Upper lobe of left lung (tissue), 6 donors: ENCODE measurements around the gene FUT6. TPM values are rescaled to one million over a fixed set of nuclear protein-coding genes. Genes with fewer than 3 reads are reported as not detected.
"Not testable (repeated sequence)": the region's sequence is repeated elsewhere in the genome, so short reads cannot be mapped to it uniquely, and the experiment has no call there.

Experiments used
- ATAC-seq, 2 donors: fragments of 200-7000 bp; cut with Tn5 transposase; one replicate each; pipeline ENCODE4 v1.9.1; 2022; ENCODE audit warnings: mild to moderate bottlenecking in 2 of 2, moderate library complexity in 2 of 2; ENCODE audit not compliant: low FRiP score in 2 of 2
- DNase-seq, 2 donors: peaks; one replicate each; pipeline ENCODE4 v3.0.0-alpha.2; 2019 to 2020
- H3K27ac ChIP-seq, 4 donors: fragments of 200-600 bp; sonication (generic); one replicate each; pipeline ENCODE4 v1.5.1; 2016 to 2019
- H3K27me3 ChIP-seq, 4 donors: fragments of 200-600 bp; sonication (generic); one replicate each; pipeline ENCODE4 v1.5.1; 2017 to 2019
- H3K36me3 ChIP-seq, 4 donors: fragments of 200-600 bp; sonication (generic); one replicate each; pipeline ENCODE4 v1.5.1; 2016 to 2019
- H3K4me1 ChIP-seq, 4 donors: fragments of 200-600 bp; sonication (generic); one replicate each; pipeline ENCODE4 v1.5.1; 2018 to 2019
- H3K4me3 ChIP-seq, 4 donors: fragments of 200-600 bp; sonication (generic); one replicate each; pipeline ENCODE4 v1.5.1; 2017 to 2019; ENCODE audit warnings: mild to moderate bottlenecking in 2 of 4, moderate library complexity in 1 of 4
- H3K9me3 ChIP-seq, 4 donors: fragments of 200-600 bp; sonication (generic); one replicate each; pipeline ENCODE4 v1.5.1; 2018 to 2019
- CTCF ChIP-seq, 6 experiments: fragments of 450-650 bp in 4 of 6; fragments of 200-600 bp in 2 of 6; sonication (generic) in 2 of 6; IDR thresholded peaks; one replicate each; pipeline ENCODE4 v1.5.1; 2016 to 2019; ENCODE audit warnings: antibody characterized with exemption in 6 of 6
- EP300 ChIP-seq, 4 donors: sonication (generic); formaldehyde crosslinking; IDR thresholded peaks; one replicate each; pipeline ENCODE4 v1.5.1; 2017; ENCODE audit warnings: antibody characterized with exemption in 4 of 4, control low read depth in 2 of 4
- POLR2A ChIP-seq, 4 donors: fragments of 450-650 bp; IDR thresholded peaks; one replicate each; pipeline ENCODE4 v1.5.1; 2016 to 2017; ENCODE audit warnings: antibody characterized with exemption in 4 of 4, mild to moderate bottlenecking in 2 of 4
- POLR2AphosphoS5 ChIP-seq, 2 donors: sonication (generic); formaldehyde crosslinking; IDR thresholded peaks; one replicate each; pipeline ENCODE4 v1.5.1; 2017; ENCODE audit warnings: antibody characterized with exemption in 2 of 2
- WGBS, 2 donors: methylation state at CpG; one replicate each; pipeline ENCODE4 v1.1.5; 2017 to 2018; 5-methylcytosine and 5-hydroxymethylcytosine counted together
- total RNA-seq, 6 donors: library from RNA; depleted of rRNA in 4 of 6; stranded (reverse); fragments of >200 nt in 4 of 6; gene quantifications; one replicate each; pipeline versions ENCODE4 v1.1.0 to v1.2.1, GENCODE V29; 2016 to 2021
- donor health status: DM: no; HTN: no; CAD: no; lungs with moderate emphysema.
- donor health status: DM: no; HTN: yes; CAD: no; lungs with severe emphysema.

FUT6 gene
- total RNA-seq, 6 donors from 2014 or later: 0.30 to 3.6 (median 0.82) TPM

- Histone ChIP-seq H3K9me3 (no peaks in the 10 kb centered on the region), H3K36me3 (peaks cover 40 to 73% (median 61%) of the 10 kb centered on the region in 4 donors), H3K4me1 (peaks cover 6 to 7% (median 7%) of the 10 kb centered on the region in 4 donors), H3K27me3 (no peaks in the 10 kb centered on the region), H3K27ac (no peak overlapping the region), H3K4me3 (no peak overlapping the region)
- ATAC-seq: no peak
- WGBS, 2 donors: 91 to 96% methylated on average over 20 to 32 of the region's 37 CpGs
- DNase-seq: peak in 1 of 2 donors; percentile 85
- TF ChIP-seq CTCF (IDR thresholded peaks at IDR 0.05): no peak
- no peak for TF ChIP-seq EP300 (IDR thresholded peaks at IDR 0.05)
- TF ChIP-seq POLR2A (IDR thresholded peaks at IDR 0.05): no peak
- TF ChIP-seq POLR2AphosphoS5 (IDR thresholded peaks at IDR 0.05): no peak
Measured at GRCh38 chr19:5785423-5785822, 54.1 kb downstream of the FUT6 start.

DNA sequence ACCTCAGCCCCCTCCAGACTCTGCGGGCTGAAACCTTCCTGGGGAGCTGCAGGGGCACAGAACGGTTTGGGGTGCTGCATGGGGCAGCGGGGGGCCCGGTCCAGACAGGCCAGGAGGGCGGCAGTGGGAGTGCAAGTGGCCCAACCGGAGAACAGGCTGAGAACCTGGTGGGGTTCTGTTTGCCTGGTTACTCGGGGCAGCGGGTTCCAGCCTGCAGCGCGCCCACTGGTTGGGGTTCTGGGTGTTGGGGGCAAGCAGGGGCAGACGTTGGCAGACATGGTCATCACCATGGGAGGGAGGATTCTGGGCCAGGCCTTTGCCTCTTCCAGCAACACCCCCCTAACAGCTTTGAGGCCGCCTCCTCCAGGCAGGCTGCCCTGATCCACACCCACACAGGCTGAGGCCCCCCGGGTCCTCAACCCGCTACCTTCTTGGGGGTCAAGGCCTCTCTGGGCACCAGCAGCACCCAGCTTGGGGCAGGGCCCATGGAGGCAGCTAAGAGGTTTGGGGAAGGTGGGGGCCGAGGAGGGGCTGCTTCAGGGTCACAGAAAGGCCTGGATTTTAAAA is 54.8 kb downstream of the FUT6 start, which contains the start of gene PRR22:
Gene PRR22, minus strand, starts transcription at position 166 of the 567 bp plus-strand sequence. Its CDS starts 86 bp downstream, at position 80.
- no peaks in the 10 kb centered on the region for H3K27me3 ChIP-seq
- H3K4me1 ChIP-seq: no peaks in the 10 kb centered on the region
- H3K27ac ChIP-seq: no peak within 1 kb of the TSS
- DNase-seq (no peak), ATAC-seq (no peak)
- no peaks in the 10 kb centered on the region for H3K9me3 ChIP-seq
- no peak within 1 kb of the TSS for H3K4me3 ChIP-seq
- WGBS, 2 donors: 89 to 90% methylated on average over 3 to 14 of the region's 15 CpGs
- H3K36me3 ChIP-seq: peaks cover 38 to 68% (median 57%) of the 10 kb centered on the region in 4 donors
- no peak for TF ChIP-seq POLR2AphosphoS5 (IDR thresholded peaks at IDR 0.05)
- TF ChIP-seq EP300 (IDR thresholded peaks at IDR 0.05): no peak
- TF ChIP-seq POLR2A (IDR thresholded peaks at IDR 0.05): no peak
- no peak for TF ChIP-seq CTCF (IDR thresholded peaks at IDR 0.05)

DNA sequence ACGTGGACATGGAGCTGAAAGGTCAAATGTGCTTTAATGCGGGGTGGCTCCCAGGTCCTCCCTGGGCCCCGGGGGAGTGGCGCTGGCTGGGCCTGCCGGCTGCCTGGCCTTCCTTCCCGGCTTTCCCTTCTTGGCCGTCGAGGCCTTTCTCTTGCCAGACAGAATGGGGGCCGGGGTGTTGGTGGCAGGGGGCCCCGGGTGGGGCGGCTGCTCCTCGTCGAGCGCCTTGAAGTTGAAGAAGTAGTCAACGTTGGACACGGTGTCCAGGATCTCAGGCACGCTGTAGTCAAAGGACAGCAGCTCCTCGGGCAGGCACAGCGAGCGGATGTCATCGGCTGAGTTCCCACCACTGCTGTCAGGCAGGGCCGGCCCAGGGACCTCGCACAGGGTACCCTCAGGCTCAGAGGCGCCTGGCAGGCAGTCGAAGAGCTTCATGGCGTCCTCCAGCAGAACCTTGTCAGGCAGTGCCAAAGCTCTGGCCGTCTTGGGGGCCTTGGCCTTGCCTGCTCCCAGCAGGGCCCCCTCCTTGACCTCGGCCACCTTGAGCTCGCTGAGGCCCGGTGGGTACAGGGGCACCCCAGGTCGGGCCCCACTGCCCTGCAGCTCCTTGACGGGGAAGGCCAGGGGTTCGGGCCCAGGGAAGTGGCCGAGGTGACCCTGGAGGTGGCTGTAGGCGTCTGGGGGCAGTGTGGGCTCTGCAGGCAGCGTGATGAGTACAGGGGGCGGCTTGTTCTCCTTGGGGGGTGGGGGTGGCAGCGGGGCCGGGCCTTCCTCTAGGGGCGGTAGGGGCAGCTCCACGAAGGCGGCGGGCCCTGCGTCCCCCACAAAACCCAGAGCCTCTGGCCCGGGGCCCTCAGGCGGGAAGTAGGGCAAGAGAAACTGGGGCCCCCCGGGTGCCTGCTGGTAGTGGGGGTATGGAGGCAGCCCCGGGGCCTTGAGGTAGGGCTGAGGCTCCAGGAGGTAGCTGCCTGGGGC is 56.3 kb downstream of the FUT6 start:
- WGBS, 2 donors: 85 to 90% methylated on average over 4 to 45 of the region's 48 CpGs
- no peak for TF ChIP-seq CTCF (IDR thresholded peaks at IDR 0.05)
- TF ChIP-seq POLR2A (IDR thresholded peaks at IDR 0.05): no peak
- no peak for TF ChIP-seq EP300 (IDR thresholded peaks at IDR 0.05)
- no peak for TF ChIP-seq POLR2AphosphoS5 (IDR thresholded peaks at IDR 0.05)
- no peak for ATAC-seq
- Histone ChIP-seq H3K27me3 (no peaks in the 10 kb centered on the region), H3K4me3 (no peak overlapping the region), H3K36me3 (peaks cover 29 to 54% (median 43%) of the 10 kb centered on the region in 4 donors), H3K27ac (no peak overlapping the region), H3K9me3 (no peaks in the 10 kb centered on the region), H3K4me1 (no peaks in the 10 kb centered on the region)
- peak in 1 of 2 donors; percentile 82 for DNase-seq

- peaks cover 26 to 45% (median 34%) of the 10 kb centered on the region in 4 donors for H3K36me3 ChIP-seq
- DNase-seq (no peak), ATAC-seq (no peak)
- H3K4me3 ChIP-seq: no peak overlapping the region
- H3K27me3 ChIP-seq: no peaks in the 10 kb centered on the region
- H3K27ac ChIP-seq: no peak overlapping the region
- WGBS, 2 donors: 87 to 100% methylated on average over 1 to 5 of the region's 9 CpGs
- no peaks in the 10 kb centered on the region for H3K4me1 ChIP-seq
- no peak for TF ChIP-seq POLR2AphosphoS5 (IDR thresholded peaks at IDR 0.05)
- no peaks in the 10 kb centered on the region for H3K9me3 ChIP-seq
Measured at GRCh38 chr19:5782322-5782721, 57.2 kb downstream of the FUT6 start.

GRCh38 chr19:5780916-5781315 is 58.6 kb downstream of the FUT6 start:
- WGBS, 2 donors: 83 to 88% methylated on average over 8 to 11 of the region's 11 CpGs
- H3K4me3 ChIP-seq, ATAC-seq, H3K9me3 ChIP-seq, DNase-seq, H3K27me3 ChIP-seq, H3K4me1 ChIP-seq, H3K27ac ChIP-seq: not testable (repeated sequence)
- H3K36me3 ChIP-seq: peaks cover 13 to 30% (median 20%) of the 10 kb centered on the region in 4 donors

Other genes with a start within 250 kb of the FUT6 start
- 100 to 1,000 TPM in 2 of 6 donors, 10 to 100 TPM in 4; 41.8 to 273 (median 94.5) TPM for gene SAFB2, start 216.9 kb downstream of the FUT6 start, total RNA-seq
- 100 to 1,000 TPM in 3 of 6 donors, 10 to 100 TPM in 3; 66.4 to 524 (median 113) TPM for gene SAFB, start 216.6 kb downstream of the FUT6 start, total RNA-seq
- 10 to 100 TPM; 19.1 to 63.2 (median 34.2) TPM for gene MICOS13, start 159.2 kb downstream of the FUT6 start, total RNA-seq
- gene HSD11B1L, start 158.7 kb downstream of the FUT6 start, total RNA-seq: 10 to 100 TPM in 4 of 6 donors, 1 to 10 TPM in 2; 4.5 to 26.5 (median 16.7) TPM
- gene RPL36, start 149.4 kb downstream of the FUT6 start, total RNA-seq: 100 to 1,000 TPM; 290 to 626 (median 442) TPM
- gene LONP1, start 119.6 kb downstream of the FUT6 start, total RNA-seq: 100 to 1,000 TPM in 2 of 6 donors, 10 to 100 TPM in 4; 79.7 to 141 (median 89.4) TPM
- 1 to 10 TPM in 3 of 6 donors, not detected in 3; 1.1 to 5.9 (median 1.7) TPM for gene CATSPERD, start 119.1 kb downstream of the FUT6 start, total RNA-seq
- 1 to 10 TPM; 1.8 to 4.4 (median 3.4) TPM for gene PRR22, start 55.0 kb downstream of the FUT6 start, total RNA-seq
- gene DUS3L, start 48.5 kb downstream of the FUT6 start, total RNA-seq: 10 to 100 TPM; 31.4 to 88.0 (median 43.1) TPM
- gene NRTN, start 34.6 kb downstream of the FUT6 start, total RNA-seq: 10 to 100 TPM in 1 of 6 donors, 1 to 10 TPM in 4, under 1 TPM in 1; 0.77 to 13.3 (median 4.5) TPM
- 10 to 100 TPM in 4 of 6 donors, 1 to 10 TPM in 2; 4.2 to 19.5 (median 12.7) TPM for gene FUT3, start 11.7 kb upstream of the FUT6 start, total RNA-seq
- gene FUT5, start 30.8 kb upstream of the FUT6 start, total RNA-seq: not detected
- 100 to 1,000 TPM in 4 of 6 donors, 10 to 100 TPM in 2; 87.3 to 238 (median 157) TPM for gene NDUFA11, start 64.1 kb upstream of the FUT6 start, total RNA-seq
- gene VMAC, start 65.2 kb upstream of the FUT6 start, total RNA-seq: 10 to 100 TPM in 3 of 6 donors, 1 to 10 TPM in 3; 4.1 to 38.8 (median 9.3) TPM
- 100 to 1,000 TPM in 4 of 6 donors, 10 to 100 TPM in 2; 20.6 to 414 (median 115) TPM for gene CAPS, start 74.6 kb upstream of the FUT6 start, total RNA-seq
- 100 to 1,000 TPM in 1 of 6 donors, 10 to 100 TPM in 5; 64.4 to 116 (median 68.5) TPM for gene RANBP3, start 138.4 kb upstream of the FUT6 start, total RNA-seq